ENCODE data around the gene BPIFA3. TPM values are rescaled to one million over a fixed set of nuclear protein-coding genes. Genes with fewer than 3 reads are reported as not detected.

Gene BPIFA3
- total and polyA plus RNA-seq, 2 experiments from 2014 or later = not detected

GRCh38 chr20:33172781-33173180 is 44.4 kb upstream of the BPIFA3 start:
- H3K4me3 ChIP-seq = no peak overlapping the region
- H3K4me2 ChIP-seq = no peak overlapping the region
- H2AFZ ChIP-seq = no peak overlapping the region
- Mint-ChIP-seq H3K27me3 (ENCODE audit: insufficient read depth, low read depth, poor library complexity) (peaks cover 2% of the 10 kb centered on the region), H3K36me3 (ENCODE audit: low read depth) (peaks cover 7% of the 10 kb centered on the region; the same call in 2 of the 3 replicates), H3K4me3 (no peak overlapping the region), H3K4me1 (peaks cover 1% of the 10 kb centered on the region), H3K9me3 (peaks cover 27% of the 10 kb centered on the region), H3K27ac (no peak overlapping the region)
- H3K36me3 ChIP-seq (ENCODE audit: insufficient read depth) = 0 out of 2 replicates have a peak, but pooled peaks cover 3% of the 10 kb centered on the region
- ATAC-seq = no peak
- no peaks in the 10 kb centered on the region for H3K79me2 ChIP-seq (replicated peaks; ENCODE audit: insufficient read depth)
- no peaks in the 10 kb centered on the region for H3F3A ChIP-seq (replicated peaks; ENCODE audit: low read depth)
- H3K9me2 ChIP-seq (ENCODE audit: insufficient read depth) = no peaks in the 10 kb centered on the region
- H3K4me1 ChIP-seq (ENCODE audit: insufficient read depth) = no peaks in the 10 kb centered on the region
- no peak overlapping the region for H3K27ac ChIP-seq (ENCODE audit: low read depth)
- H4K20me1 ChIP-seq (replicated peaks; ENCODE audit: insufficient read depth) = no peaks in the 10 kb centered on the region
- H3K27me3 ChIP-seq (ENCODE audit: insufficient read depth) = no peaks in the 10 kb centered on the region
- no peak for DNase-seq (ENCODE audit: low spot score)
- no peak for TF ChIP-seq NANOG (IDR thresholded peaks at IDR 0.05; ENCODE audit: borderline replicate concordance)
- no peak for TF ChIP-seq REST (IDR thresholded peaks at IDR 0.05; ENCODE audit: unreplicated experiment)
- TF ChIP-seq EZH2 (IDR thresholded peaks at IDR 0.05; ENCODE audit: low read depth, unreplicated experiment) = no peak
- TF ChIP-seq ZNF331 (CRISPR knock-in tag; IDR thresholded peaks at IDR 0.05; ENCODE audit: low read depth) = no peak
- no peak for TF ChIP-seq ZNF114 (CRISPR knock-in tag; IDR thresholded peaks at IDR 0.05)
- no peak for TF ChIP-seq JUNB (IDR thresholded peaks at IDR 0.05; ENCODE audit: unreplicated experiment)
- TF ChIP-seq STAT1 (IDR thresholded peaks at IDR 0.05; ENCODE audit: unreplicated experiment) = no peak
- TF ChIP-seq EZH2phosphoT487 (IDR thresholded peaks at IDR 0.05; ENCODE audit: unreplicated experiment) = no peak
- TF ChIP-seq CTCF (conservative IDR thresholded peaks at IDR 0.05; ENCODE audit: low read depth in 2 of 2) = no peak
- TF ChIP-seq ETS1 (IDR thresholded peaks at IDR 0.05) = no peak
- TF ChIP-seq CREB1 (CRISPR knock-in tag; IDR thresholded peaks at IDR 0.05; ENCODE audit: low read depth) = no peak
- TF ChIP-seq ZNF462 (CRISPR knock-in tag; IDR thresholded peaks at IDR 0.05) = no peak
- no peak for TF ChIP-seq POLR2AphosphoS5 (IDR thresholded peaks at IDR 0.05; ENCODE audit: low read depth)
